BJ (cell line): Measurements from ENCODE around the gene EXD3. TPM values are rescaled to one million over a fixed set of nuclear protein-coding genes. Genes with fewer than 3 reads are reported as not detected.
"Not testable (repeated sequence)": the region's sequence is repeated elsewhere in the genome, so short reads cannot be mapped to it uniquely, and the experiment has no call there.

Experiments used
- CTCF ChIA-PET: fragments of 350-600 bp; formaldehyde crosslinking; extraction: SDS; loops from one replicate; lab custom pipeline; 2021; ENCODE audit warnings: antibody characterized with exemption, inconsistent platforms; lab: Yijun Ruan, JAX
- POLR2A ChIA-PET: fragments of 300-600 bp; sonication (Branson Sonifier 250); formaldehyde crosslinking; extraction: SDS; loops from one replicate; lab custom pipeline; 2021; ENCODE audit warnings: antibody characterized with exemption; lab: Charles Lee
- DNase-seq: peaks from one replicate; pipeline ENCODE4 v3.0.0-alpha.2; 2011; ENCODE audit warnings: low read depth
- H3K27me3 ChIP-seq: 2 replicates; pipeline ENCODE4 v1.6.0; 2011; ENCODE audit warnings: low read length; ENCODE audit not compliant: control insufficient read depth, insufficient read depth
- H3K36me3 ChIP-seq: 2 replicates; pipeline ENCODE4 v1.5.1; 2011; ENCODE audit warnings: low read length; ENCODE audit not compliant: control insufficient read depth, insufficient read depth
- H3K4me3 ChIP-seq: 2 replicates; pipeline ENCODE4 v1.5.1; 2011; ENCODE audit warnings: low read depth, mild to moderate bottlenecking, control low read depth, low read length
- CTCF ChIP-seq: IDR thresholded peaks from 2 replicates; pipeline ENCODE4 v1.5.1; 2011; ENCODE audit warnings: low read depth, mild to moderate bottlenecking, control low read depth, inconsistent platforms, low read length, moderate library complexity; ENCODE audit not compliant: insufficient read depth
- polyA plus RNA-seq: library from polyadenylated mRNA; depleted of rRNA; stranded (reverse); fragments of >200 nt; gene quantifications from 2 replicates; pipeline ENCODE4 v1.2.3, GENCODE V29; 2011

The EXD3 gene
- polyA plus RNA-seq, 1 experiment = 5.4 TPM

- POLR2A ChIA-PET = no interaction called here
- CTCF ChIA-PET = interaction anchor here (0.9 to 1.7 kb wide), 3 partner anchors 11 to 81 kb away, joined by 3 to 5 read pairs (median 4); partner anchors contain the start of genes EXD3 and NOXA1
- H3K27me3 ChIP-seq = no peaks in the 10 kb centered on the region
- TF ChIP-seq CTCF = no peak
- no peak overlapping the region for H3K4me3 ChIP-seq
- DNase-seq = no peak
- peaks cover 24% of the 10 kb centered on the region for H3K36me3 ChIP-seq
Observed at GRCh38 chr9:137454145-137454596, 31.2 kb upstream of the EXD3 start.

GRCh38 chr9:137453643-137454081, 30.7 kb upstream of the EXD3 start:
- peak overlapping the region; percentile 33 for H3K4me3 ChIP-seq
- H3K27me3 ChIP-seq = no peaks in the 10 kb centered on the region
- ChIA-PET CTCF (interaction anchor here (0.9 to 1.7 kb wide), 3 partner anchors 10 to 81 kb away, joined by 3 to 5 read pairs (median 4); partner anchors contain the start of genes EXD3 and NOXA1), POLR2A (no interaction called here)
- TF ChIP-seq CTCF = no peak
- no peak for DNase-seq
- H3K36me3 ChIP-seq = peaks cover 26% of the 10 kb centered on the region

- H3K36me3 ChIP-seq = peaks cover 28% of the 10 kb centered on the region
- ChIA-PET POLR2A (no interaction called here), CTCF (interaction anchor here (1.5 to 1.7 kb wide), 2 partner anchors 10 to 30 kb away, joined by 4 to 5 read pairs; partner anchors contain the start of genes EXD3 and NOXA1)
- DNase-seq = no peak
- H3K27me3 ChIP-seq = no peaks in the 10 kb centered on the region
- TF ChIP-seq CTCF = no peak
- H3K4me3 ChIP-seq = peak overlapping the region; percentile 33
Observed at GRCh38 chr9:137452761-137453642, 30.0 kb upstream of the EXD3 start.

GRCh38 chr9:137452006-137452760, 29.2 kb upstream of the EXD3 start:
- H3K4me3 ChIP-seq = no peak overlapping the region
- TF ChIP-seq CTCF = no peak
- POLR2A ChIA-PET = no interaction called here
- CTCF ChIA-PET = no interaction called here
- no peak for DNase-seq
- no peaks in the 10 kb centered on the region for H3K27me3 ChIP-seq
- H3K36me3 ChIP-seq = peaks cover 27% of the 10 kb centered on the region

- H3K4me3 ChIP-seq, CTCF ChIA-PET, POLR2A ChIA-PET, H3K27me3 ChIP-seq, DNase-seq: not testable (repeated sequence)
- peaks cover 24% of the 10 kb centered on the region for H3K36me3 ChIP-seq
Observed at GRCh38 chr9:137451264-137452005, 28.5 kb upstream of the EXD3 start.

- H3K4me3 ChIP-seq, CTCF ChIA-PET, DNase-seq, H3K27me3 ChIP-seq, POLR2A ChIA-PET: not testable (repeated sequence)
- peaks cover 23% of the 10 kb centered on the region for H3K36me3 ChIP-seq
Observed at GRCh38 chr9:137450539-137451222, 27.7 kb upstream of the EXD3 start.
